HG03378 (cell line): Measurements from ENCODE around the gene SLC38A6.

Experiments used
- ATAC-seq: cut with Tn5 transposase; IDR thresholded peaks from one replicate; pipeline ENCODE4 v1.9.1; 2021; ENCODE audit warnings: mild to moderate bottlenecking, moderate library complexity; ENCODE audit not compliant: unreplicated experiment

Gene SLC38A6

GRCh38 chr14:60975551-60975950, 5.5 kb upstream of the SLC38A6 start:
- no peak for ATAC-seq

GRCh38 chr14:60977847-60978246, 3.2 kb upstream of the SLC38A6 start:
- no peak for ATAC-seq

DNA sequence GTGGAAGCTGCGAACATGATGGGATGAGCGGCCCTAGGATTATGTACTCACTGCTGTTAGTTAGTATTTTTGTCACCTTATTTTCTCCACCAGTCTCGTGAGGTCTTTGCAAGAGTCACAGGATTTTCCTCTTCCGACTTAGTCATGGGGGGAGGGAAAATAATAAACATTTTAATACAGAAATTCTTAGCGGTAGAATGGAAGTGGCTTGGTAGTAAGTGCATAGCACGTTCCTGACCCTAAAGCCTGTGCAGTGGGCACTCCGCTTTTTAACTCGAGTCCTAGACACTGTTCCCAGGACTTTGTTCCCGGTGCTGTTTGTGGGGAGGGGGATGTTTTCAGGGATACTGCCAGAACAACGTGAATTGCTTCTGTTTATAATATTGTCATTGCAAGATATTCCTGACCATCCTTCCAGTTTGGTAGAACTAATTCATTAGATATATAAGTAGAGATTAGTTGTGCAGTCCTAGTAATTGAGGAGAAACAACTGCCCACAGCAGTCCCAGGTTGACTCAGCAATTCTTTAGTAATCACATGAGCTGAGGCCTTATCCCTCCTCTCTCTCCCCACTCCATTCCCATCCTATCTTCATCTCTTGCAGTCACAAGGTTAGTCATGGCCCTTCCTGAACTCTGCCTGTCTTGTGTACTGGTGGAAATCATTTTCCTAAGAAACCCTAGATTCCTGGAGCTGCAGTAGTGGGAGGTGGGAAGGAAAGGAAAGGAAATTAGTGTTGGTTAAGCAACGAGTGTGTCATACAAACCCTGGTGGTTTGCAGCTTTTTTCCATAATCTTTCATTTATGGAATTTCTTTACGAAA, 799 bp downstream of the SLC38A6 start:
- ATAC-seq, result no peak

DNA sequence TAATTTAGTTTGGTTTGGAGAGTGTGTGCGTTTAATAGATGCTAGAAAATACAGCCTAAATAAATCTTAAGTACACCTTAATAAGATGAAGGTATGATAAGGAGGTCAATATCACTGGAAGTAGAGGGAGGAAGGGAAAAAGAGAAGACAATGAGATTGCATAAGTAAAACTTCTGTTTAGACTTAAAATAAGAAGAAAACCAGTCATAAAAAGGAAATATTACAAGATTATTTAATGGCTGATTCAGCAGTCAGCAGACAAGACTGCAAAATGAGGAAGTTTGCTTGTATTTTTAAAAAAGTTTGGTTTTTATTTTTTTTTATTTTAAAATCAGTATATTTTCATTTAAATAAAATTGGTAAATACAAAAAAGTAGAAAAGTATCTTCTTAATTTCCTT, 3.2 kb downstream of the SLC38A6 start:
- ATAC-seq, result no peak

- ATAC-seq, result no peak
Measured at GRCh38 chr14:60986500-60986899, 5.5 kb downstream of the SLC38A6 start.

- no peak for ATAC-seq
Measured at GRCh38 chr14:60989599-60989998, 8.6 kb downstream of the SLC38A6 start.

DNA sequence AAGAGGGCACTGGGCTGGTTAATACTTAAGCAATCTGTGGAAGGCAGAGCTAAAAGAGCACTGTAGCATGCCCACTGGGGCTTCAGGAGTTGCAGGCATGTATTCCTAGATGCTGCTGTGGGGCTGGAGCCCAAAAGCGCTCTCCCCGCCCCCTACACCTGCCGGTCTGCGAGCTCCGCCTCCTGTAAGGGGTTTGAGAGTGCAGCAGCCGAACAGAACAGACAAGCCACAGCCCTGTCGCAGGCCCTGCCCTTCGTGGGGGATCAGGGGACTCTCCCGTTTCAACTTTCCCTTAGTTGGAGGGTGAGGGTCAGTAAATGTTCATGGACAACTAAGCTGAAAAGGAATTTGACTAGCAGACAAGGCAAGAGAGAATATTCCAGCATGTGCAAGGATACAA, 17.6 kb downstream of the SLC38A6 start:
- ATAC-seq, result no peak

- no peak for ATAC-seq
Measured at GRCh38 chr14:60999536-60999935, 18.5 kb downstream of the SLC38A6 start.

- ATAC-seq, result no peak
Measured at GRCh38 chr14:61003571-61003970, 22.5 kb downstream of the SLC38A6 start.

DNA sequence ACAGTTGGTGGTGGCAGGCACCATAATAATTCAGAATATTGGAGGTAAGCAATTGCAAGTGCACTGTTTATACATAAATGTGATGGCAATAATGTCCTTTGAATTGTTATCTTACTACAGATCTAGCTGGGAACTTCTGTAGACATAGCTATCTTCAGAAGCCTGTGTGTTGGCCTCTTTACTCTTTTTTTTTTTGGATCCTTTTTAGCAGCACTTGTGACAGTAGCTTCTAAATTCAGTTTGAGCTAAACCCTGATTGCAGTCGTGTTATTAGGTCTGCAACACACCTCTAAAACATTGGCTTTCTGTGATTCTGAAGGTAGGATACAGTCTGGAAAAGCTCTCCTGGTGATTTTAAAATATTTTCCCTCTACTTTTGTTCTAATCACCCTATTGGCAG, 38.5 kb downstream of the SLC38A6 start:
- no peak for ATAC-seq

- no peak for ATAC-seq
Measured at GRCh38 chr14:61025251-61026223, 44.5 kb downstream of the SLC38A6 start.

GRCh38 chr14:61026526-61026925, 45.5 kb downstream of the SLC38A6 start:
- ATAC-seq, result no peak

GRCh38 chr14:61031026-61031425, 50.0 kb downstream of the SLC38A6 start:
- no peak for ATAC-seq

DNA sequence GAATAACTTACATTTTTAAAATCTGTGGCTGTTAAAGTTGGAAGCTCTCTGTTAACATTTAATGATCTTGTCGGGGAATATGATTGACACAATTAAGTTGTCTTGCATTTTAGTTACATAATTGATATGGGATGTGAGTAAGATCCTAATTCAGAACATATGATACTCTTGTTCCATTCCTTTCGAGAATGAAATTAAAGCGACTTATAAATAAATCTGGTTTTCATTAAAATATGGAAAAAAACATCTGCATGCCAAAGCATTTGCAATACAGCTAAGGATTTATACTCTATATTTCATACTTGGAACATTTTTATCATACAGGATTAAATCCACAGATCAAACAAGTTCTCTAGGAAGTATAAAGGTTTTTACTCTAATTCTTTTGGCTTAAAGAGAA, 52.0 kb downstream of the SLC38A6 start:
- no peak for ATAC-seq

- ATAC-seq, result no peak
Measured at GRCh38 chr14:61033855-61034254, 52.8 kb downstream of the SLC38A6 start.

GRCh38 chr14:61034416-61035120, 53.5 kb downstream of the SLC38A6 start:
- ATAC-seq, result peak; percentile 94

DNA sequence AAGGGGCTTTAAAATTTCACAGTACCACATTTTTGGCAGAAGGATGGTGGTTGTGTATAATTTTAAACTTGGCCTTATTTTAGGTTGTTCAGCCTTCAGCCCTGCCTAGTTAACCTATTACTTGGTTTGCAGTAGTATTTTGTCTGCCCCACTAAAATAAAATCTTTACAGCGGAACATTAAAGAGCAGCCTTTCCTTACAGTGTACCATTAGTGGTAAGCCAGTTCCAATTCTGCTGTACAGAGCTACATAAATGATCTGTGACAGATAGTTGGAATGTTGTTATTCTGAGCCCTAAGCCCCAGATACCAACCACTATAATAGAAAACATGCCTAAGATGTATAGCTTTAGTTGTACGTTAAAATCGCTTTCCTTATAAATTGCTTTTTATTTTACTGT, 56.2 kb downstream of the SLC38A6 start:
- ATAC-seq, result no peak

DNA sequence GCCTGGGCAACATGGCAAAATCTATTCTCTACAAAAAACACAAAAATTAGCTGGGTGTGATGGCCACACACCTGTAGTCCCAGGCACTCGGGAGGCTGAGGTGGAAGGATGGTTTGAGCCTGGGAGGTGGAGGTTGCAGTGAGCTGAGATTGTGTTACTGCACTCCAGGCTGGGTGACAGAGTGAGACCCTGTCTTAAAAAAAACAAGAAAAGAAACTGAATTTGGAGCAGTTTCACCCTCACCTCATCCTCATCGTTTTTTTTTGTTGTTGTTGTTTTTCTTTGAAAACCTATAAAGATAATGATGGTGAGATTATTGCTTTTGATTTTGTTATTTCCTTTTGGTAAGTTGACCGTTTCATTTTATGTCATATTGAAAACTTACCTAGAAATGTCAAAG, 60.7 kb downstream of the SLC38A6 start:
- no peak for ATAC-seq

- no peak for ATAC-seq
Measured at GRCh38 chr14:61042220-61042619, 61.2 kb downstream of the SLC38A6 start.

DNA sequence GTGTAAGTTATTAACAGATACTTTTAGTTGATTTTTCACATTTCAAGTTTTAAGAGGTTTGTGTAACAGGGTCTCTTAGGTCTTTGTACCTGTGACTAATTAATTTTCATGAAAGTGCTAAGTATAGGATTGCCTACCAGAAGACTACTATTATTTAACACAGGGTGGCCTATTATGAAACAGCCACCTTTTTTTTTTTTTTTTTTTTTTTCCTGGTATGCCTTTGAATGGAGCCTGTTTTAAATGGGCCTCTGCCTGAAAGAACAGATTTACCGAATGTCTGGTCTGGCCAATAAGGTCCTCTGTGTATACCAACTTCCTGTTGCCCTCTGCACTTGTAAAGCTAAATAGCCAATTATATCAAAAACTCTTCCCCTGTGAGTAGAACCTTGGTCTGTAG, 62.5 kb downstream of the SLC38A6 start:
- ATAC-seq, result no peak

GRCh38 chr14:61047021-61047420, 66.0 kb downstream of the SLC38A6 start:
- no peak for ATAC-seq
